BJ (cell line): Measurements from ENCODE around the gene ASTN1. TPM values are rescaled to one million over a fixed set of nuclear protein-coding genes. Genes with fewer than 3 reads are reported as not detected.

Source experiments
- CTCF ChIA-PET: fragments of 350-600 bp; formaldehyde crosslinking; extraction: SDS; loops from one replicate; lab custom pipeline; 2021; ENCODE audit warnings: antibody characterized with exemption, inconsistent platforms; lab: Yijun Ruan, JAX
- POLR2A ChIA-PET: fragments of 300-600 bp; sonication (Branson Sonifier 250); formaldehyde crosslinking; extraction: SDS; loops from one replicate; lab custom pipeline; 2021; ENCODE audit warnings: antibody characterized with exemption; lab: Charles Lee
- DNase-seq: peaks from one replicate; pipeline ENCODE4 v3.0.0-alpha.2; 2011; ENCODE audit warnings: low read depth
- H3K27me3 ChIP-seq: 2 replicates; pipeline ENCODE4 v1.6.0; 2011; ENCODE audit warnings: low read length; ENCODE audit not compliant: control insufficient read depth, insufficient read depth
- H3K36me3 ChIP-seq: 2 replicates; pipeline ENCODE4 v1.5.1; 2011; ENCODE audit warnings: low read length; ENCODE audit not compliant: control insufficient read depth, insufficient read depth
- H3K4me3 ChIP-seq: 2 replicates; pipeline ENCODE4 v1.5.1; 2011; ENCODE audit warnings: low read depth, mild to moderate bottlenecking, control low read depth, low read length
- polyA plus RNA-seq: library from polyadenylated mRNA; depleted of rRNA; stranded (reverse); fragments of >200 nt; gene quantifications from 2 replicates; pipeline ENCODE4 v1.2.3, GENCODE V29; 2011
- TF ChIP-seq, protein P1 (sequence below): IDR thresholded peaks from 2 replicates; pipeline ENCODE4 v1.5.1; 2011; ENCODE audit warnings: low read depth, mild to moderate bottlenecking, control low read depth, inconsistent platforms, low read length, moderate library complexity; ENCODE audit not compliant: insufficient read depth

Gene ASTN1
- polyA plus RNA-seq, 1 experiment, result 0.09 TPM

DNA sequence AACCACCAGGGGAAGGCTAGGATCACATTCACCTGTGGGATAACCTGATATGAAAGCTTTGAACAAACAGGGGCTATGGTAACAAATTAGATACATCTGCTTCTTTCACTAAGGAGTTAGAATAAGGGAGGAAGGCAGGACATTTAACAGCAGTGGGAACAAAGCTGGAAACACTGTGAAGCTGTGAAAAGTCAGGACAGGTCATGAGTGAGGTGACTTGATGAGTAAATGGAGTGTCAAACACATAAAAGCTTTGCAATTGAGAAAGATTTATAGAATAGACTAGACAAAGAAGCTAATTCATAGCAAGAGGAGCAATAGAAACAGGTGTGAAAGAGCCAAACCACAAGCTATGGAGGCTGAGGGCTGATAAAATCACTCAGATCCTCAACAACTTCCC lies 110.0 kb downstream of the ASTN1 start:
- no peak for DNase-seq

GRCh38 chr1:177053648-177054047 lies 110.9 kb downstream of the ASTN1 start:
- H3K36me3 ChIP-seq, result no peaks in the 10 kb centered on the region

More for the DNA sequence above, 110.0 kb downstream of the ASTN1 start:
- TF ChIP-seq, protein P1, sequence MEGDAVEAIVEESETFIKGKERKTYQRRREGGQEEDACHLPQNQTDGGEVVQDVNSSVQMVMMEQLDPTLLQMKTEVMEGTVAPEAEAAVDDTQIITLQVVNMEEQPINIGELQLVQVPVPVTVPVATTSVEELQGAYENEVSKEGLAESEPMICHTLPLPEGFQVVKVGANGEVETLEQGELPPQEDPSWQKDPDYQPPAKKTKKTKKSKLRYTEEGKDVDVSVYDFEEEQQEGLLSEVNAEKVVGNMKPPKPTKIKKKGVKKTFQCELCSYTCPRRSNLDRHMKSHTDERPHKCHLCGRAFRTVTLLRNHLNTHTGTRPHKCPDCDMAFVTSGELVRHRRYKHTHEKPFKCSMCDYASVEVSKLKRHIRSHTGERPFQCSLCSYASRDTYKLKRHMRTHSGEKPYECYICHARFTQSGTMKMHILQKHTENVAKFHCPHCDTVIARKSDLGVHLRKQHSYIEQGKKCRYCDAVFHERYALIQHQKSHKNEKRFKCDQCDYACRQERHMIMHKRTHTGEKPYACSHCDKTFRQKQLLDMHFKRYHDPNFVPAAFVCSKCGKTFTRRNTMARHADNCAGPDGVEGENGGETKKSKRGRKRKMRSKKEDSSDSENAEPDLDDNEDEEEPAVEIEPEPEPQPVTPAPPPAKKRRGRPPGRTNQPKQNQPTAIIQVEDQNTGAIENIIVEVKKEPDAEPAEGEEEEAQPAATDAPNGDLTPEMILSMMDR, result no peak
- H3K36me3 ChIP-seq, result no peaks in the 10 kb centered on the region
- no peaks in the 10 kb centered on the region for H3K27me3 ChIP-seq
- POLR2A ChIA-PET, result no interaction called here
- H3K4me3 ChIP-seq, result no peak overlapping the region
- CTCF ChIA-PET, result no interaction called here

GRCh38 chr1:177048314-177049069 lies 116.0 kb downstream of the ASTN1 start:
- TF ChIP-seq, protein P1, result no peak
- CTCF ChIA-PET, result no interaction called here
- no peak overlapping the region for H3K4me3 ChIP-seq
- no peaks in the 10 kb centered on the region for H3K36me3 ChIP-seq
- H3K27me3 ChIP-seq, result no peaks in the 10 kb centered on the region; the same call in 1 of the 2 replicates
- POLR2A ChIA-PET, result no interaction called here
- no peak for DNase-seq

More at GRCh38 chr1:177053648-177054047, 110.9 kb downstream of the ASTN1 start:
- TF ChIP-seq, protein P1, result no peak
- no peaks in the 10 kb centered on the region for H3K27me3 ChIP-seq
- DNase-seq, result no peak
- no peak overlapping the region for H3K4me3 ChIP-seq
- POLR2A ChIA-PET, result no interaction called here
- CTCF ChIA-PET, result interaction anchor here (2.0 kb wide), 1 partner anchor 9 kb away, joined by 5 read pairs; no protein-coding TSS in a partner anchor

- Histone ChIP-seq H3K4me3 (no peak overlapping the region), H3K36me3 (no peaks in the 10 kb centered on the region), H3K27me3 (no peaks in the 10 kb centered on the region; the same call in 1 of the 2 replicates)
- CTCF ChIA-PET, result no interaction called here
- no peak for DNase-seq
- TF ChIP-seq, protein P1, result no peak
- POLR2A ChIA-PET, result no interaction called here
Measured at GRCh38 chr1:177045151-177045550, 119.4 kb downstream of the ASTN1 start.

DNA sequence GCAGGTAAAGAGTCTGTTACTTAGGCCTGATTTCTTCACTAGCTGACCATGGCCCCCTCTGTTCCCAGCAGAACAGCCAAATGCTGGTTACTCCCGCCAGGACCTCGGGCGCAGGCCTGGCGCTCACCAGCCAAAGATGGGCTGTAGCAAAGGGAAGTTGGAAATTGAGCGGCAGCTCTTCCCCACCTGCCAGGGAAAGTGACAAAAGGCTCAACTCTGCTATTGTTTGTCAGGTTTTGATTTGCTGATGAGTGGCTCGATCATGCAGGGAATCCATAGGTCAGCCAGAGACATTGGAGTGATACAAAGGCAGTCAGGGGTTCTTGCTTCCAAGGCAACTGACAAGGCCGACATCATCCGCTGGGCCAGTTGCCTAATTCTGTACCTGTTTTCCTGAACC lies 120.1 kb downstream of the ASTN1 start:
- TF ChIP-seq, protein P1, result no peak
- no peaks in the 10 kb centered on the region; the same call in 1 of the 2 replicates for H3K27me3 ChIP-seq
- H3K4me3 ChIP-seq, result no peak overlapping the region
- POLR2A ChIA-PET, result no interaction called here
- CTCF ChIA-PET, result interaction anchor here (1.1 kb wide), 1 partner anchor 11 kb away, joined by 4 read pairs; no protein-coding TSS in a partner anchor
- no peaks in the 10 kb centered on the region for H3K36me3 ChIP-seq
- no peak for DNase-seq
